ENCODE measurements around the gene OR7A5. TPM values are rescaled to one million over a fixed set of nuclear protein-coding genes. Genes with fewer than 3 reads are reported as not detected.

Gene OR7A5
- total and polyA plus RNA-seq, 8 donors = not detected

- H3K4me1 ChIP-seq = no peaks in the 10 kb centered on the region
- ATAC-seq (no peak), DNase-seq (no peak)
- TF ChIP-seq CTCF (IDR thresholded peaks at IDR 0.05) = no peak
- H3K36me3 ChIP-seq = no peaks in the 10 kb centered on the region
- H3K27me3 ChIP-seq = peaks cover 0 to 16% of the 10 kb centered on the region in 2 donors
- H3K9me3 ChIP-seq = no peaks in the 10 kb centered on the region
- intact Hi-C loops (cut with DNase I) = no loop called here
- H3K27ac ChIP-seq = no peak overlapping the region
- H3K4me3 ChIP-seq = no peak overlapping the region
These were observed 8.2 kb upstream of the OR7A5 start for GRCh38 chr19:14843169-14843568.

- H3K36me3 ChIP-seq = no peaks in the 10 kb centered on the region
- TF ChIP-seq CTCF (IDR thresholded peaks at IDR 0.05) = no peak
- no peaks in the 10 kb centered on the region for H3K4me1 ChIP-seq
- DNase-seq = no peak
- H3K4me3 ChIP-seq = no peak overlapping the region
- no peak for ATAC-seq
- intact Hi-C loops (cut with DNase I) = no loop called here
- H3K27ac ChIP-seq = no peak overlapping the region
- H3K9me3 ChIP-seq = no peaks in the 10 kb centered on the region
- H3K27me3 ChIP-seq = peaks cover 0 to 8% of the 10 kb centered on the region in 2 donors
These were observed 5.2 kb upstream of the OR7A5 start for GRCh38 chr19:14840206-14840605.

- no peak for DNase-seq
- no peak for ATAC-seq
- peaks cover 0 to 6% of the 10 kb centered on the region in 2 donors for H3K27me3 ChIP-seq
- H3K4me1 ChIP-seq = no peaks in the 10 kb centered on the region
- no peak for TF ChIP-seq CTCF (IDR thresholded peaks at IDR 0.05)
- no peaks in the 10 kb centered on the region for H3K36me3 ChIP-seq
- H3K9me3 ChIP-seq = no peaks in the 10 kb centered on the region
- intact Hi-C loops (cut with DNase I) = no loop called here
- H3K4me3 ChIP-seq = no peak overlapping the region
- H3K27ac ChIP-seq = no peak overlapping the region
These were observed 2.4 kb upstream of the OR7A5 start for GRCh38 chr19:14837391-14837790.

- Histone ChIP-seq H3K9me3 (no peaks in the 10 kb centered on the region), H3K27ac (no peak overlapping the region), H3K27me3 (peaks cover 0 to 21% of the 10 kb centered on the region in 2 donors), H3K4me1 (no peaks in the 10 kb centered on the region), H3K36me3 (no peaks in the 10 kb centered on the region), H3K4me3 (no peak overlapping the region)
- no peak for ATAC-seq
- intact Hi-C loops (cut with DNase I) = no loop called here
- no peak for TF ChIP-seq CTCF (IDR thresholded peaks at IDR 0.05)
- DNase-seq = no peak
These were observed 4.3 kb downstream of the OR7A5 start for GRCh38 chr19:14830702-14831101.

GRCh38 chr19:14826006-14826405, 9.0 kb downstream of the OR7A5 start:
- DNase-seq = no peak
- intact Hi-C loops (cut with DNase I) = no loop called here

More at GRCh38 chr19:14826006-14826405, 9.0 kb downstream of the OR7A5 start:
- Histone ChIP-seq H3K4me3 (no peak overlapping the region), H3K27ac (no peak overlapping the region), H3K4me1 (no peaks in the 10 kb centered on the region), H3K36me3 (no peaks in the 10 kb centered on the region), H3K27me3 (peaks cover 0 to 36% of the 10 kb centered on the region in 2 donors), H3K9me3 (no peaks in the 10 kb centered on the region)
- ATAC-seq = no peak
- no peak for TF ChIP-seq CTCF (IDR thresholded peaks at IDR 0.05)
